ENCODE results near the gene DPM2.

DPM2 gene

DNA sequence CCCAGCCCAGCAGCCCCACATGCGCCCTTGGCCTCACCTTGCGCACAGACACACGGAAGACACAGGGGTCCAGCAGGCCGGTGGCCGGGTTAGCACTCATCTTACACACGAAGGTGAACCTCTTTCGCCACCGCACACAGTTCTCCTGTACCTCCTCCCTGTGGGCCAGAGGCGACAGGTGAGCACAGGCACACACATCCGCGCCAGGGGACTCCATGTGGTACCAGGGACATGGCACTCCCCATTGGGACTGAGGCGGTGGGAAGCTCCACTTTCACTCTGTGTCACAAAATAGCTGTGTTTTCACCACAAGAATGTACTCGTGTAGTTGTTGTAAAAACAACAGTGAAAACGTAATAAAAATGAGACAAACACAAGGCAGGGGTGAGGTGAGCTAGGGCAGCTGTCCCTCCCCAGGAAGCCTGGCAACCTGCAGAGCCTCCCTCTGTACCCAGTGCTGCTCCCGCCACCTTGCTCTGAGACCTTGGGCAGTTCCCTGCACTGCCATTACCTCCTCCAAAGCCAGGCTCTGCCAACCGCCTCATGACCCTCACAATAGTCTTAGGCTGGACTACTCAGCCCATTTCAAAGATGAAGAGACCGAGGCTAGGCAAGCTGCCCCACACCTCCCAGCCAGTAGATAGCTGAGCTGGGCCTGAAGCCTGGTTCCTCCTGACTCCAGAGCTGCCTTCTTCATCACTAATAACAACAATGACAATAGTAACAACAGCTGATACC, 16.3 kb upstream of the DPM2 start:
- FAIRE-seq = no peak

DNA sequence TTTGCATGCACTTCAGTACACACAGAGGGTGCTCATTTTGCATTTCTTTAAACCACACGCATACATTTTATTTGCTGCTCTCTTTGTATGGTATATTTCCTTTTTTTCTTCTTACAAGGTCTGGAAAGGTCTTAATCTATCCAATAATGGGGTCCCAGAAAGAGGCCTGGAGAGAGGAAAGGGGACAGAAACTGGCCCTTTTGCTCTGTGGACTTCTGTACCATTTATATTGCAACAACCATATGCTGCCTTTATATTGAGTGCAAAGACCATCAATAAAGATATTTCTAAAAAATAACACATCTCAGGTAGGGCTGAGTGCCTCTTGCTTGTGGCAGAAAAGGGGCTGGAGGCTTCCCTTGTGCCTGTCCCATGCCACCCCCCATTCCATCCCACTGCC, 15.5 kb upstream of the DPM2 start:
- no peak for FAIRE-seq

DNA sequence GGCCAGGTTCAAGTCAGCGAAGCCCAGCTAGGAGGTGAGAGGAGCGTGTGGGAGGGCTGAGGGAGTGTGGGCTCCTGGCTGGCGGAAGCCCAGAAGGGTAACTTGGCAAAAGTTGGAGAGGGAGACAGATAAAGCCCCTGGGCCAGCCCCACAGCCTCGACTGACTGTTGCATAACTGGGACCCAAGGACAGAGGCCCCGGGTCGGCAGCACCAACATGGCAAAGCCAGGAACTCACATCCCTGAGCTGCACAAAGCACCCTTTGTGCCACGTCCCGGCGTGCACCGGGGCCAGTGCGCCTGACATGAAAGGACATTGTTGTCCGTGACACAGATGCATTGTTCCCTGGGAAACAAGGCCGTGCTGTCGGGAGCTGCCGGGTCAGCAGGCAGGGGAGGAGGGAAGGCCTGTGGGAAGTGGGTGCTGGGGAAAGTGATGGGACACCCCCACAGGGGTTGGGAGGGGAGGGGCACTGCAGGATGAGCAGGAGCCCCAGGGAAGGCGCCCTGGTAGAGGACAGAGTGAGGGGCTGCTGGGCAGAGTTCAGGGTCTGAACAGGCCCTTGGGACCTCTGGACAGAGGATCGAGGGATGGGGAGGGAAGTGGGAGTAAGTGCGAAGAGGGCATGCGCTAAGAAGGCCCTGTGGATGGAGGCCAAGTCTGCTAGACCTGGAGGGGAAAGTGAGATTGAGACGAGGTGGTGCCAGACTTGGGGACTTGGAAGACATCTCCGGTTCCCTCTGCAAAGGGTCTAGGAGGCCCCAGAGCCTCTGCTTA, 13.0 kb upstream of the DPM2 start:
- no peak for FAIRE-seq

DNA sequence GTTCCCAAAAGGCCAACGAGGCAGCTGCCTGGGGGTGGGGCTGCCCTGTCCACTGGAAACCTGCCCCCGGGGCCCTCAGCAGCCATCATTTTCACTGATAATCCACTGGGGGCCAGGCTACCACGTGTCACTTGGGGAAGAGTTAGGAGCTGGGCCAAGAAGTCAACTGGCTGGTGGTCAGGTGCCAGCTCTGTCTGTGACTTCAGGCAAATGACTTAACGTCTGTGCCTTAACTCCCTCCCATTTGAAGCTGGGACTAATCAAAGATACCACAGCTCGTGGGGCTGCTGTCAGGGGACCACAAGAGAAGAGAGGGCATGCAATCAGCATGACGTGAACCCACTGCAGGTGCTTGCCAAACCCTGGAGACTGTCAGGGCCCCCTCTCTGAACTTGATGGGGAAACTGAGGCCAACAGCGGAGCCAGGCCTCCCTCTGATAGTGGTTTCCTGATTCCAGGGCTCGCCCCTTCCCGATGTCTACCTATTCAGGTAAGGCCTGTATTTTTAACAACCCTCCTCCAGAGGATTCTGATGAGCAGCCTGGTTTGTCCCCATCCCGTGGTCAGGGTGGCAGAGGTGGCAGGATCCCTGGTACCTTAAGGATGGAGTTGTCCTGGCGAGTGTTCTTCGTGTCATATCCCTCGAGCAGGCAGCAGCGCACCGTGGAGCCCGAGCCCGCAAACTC, 12.3 kb upstream of the DPM2 start:
- no peak for FAIRE-seq

DNA sequence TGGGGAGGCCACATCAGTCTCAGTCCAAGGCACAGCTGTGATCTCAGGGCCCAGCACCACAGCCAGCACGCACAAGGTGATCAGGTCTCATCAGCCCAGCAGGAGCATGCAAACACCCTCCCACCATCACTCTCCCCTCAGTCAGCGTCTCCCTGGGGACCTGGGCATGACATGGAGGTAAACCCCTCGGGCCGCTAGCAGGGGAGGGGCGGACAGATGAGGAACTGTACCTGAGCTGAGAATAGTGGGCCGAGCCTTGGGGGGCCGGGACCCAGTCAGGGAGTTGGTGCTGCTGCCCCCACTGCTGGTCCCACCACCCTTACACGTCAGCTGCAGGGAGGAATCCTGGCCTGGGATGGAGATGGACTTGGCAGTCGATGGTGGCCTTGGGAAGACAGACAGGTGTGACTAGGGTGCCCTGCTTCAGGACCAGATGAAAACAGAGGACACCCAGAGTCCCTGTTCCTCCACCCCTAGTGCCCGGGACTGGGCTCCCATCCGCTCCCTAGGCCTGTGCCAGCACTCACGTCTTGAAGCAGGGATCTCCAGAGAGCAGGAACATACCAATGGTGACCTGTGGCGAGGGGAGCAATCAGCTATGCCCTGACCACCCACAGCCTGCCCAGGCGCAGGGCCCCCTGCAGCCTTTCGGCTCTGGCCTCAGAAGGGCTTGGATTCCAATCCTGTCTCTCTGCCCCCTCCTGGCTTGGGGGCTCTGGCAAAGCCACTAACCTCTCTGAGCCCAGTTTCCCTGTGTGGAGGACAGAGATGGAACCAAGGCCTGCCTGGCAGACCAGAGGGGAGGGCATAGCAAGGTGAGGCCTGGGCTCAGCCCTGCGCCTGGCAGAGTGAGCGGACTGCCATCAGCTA, 10.4 kb upstream of the DPM2 start:
- FAIRE-seq = no peak

DNA sequence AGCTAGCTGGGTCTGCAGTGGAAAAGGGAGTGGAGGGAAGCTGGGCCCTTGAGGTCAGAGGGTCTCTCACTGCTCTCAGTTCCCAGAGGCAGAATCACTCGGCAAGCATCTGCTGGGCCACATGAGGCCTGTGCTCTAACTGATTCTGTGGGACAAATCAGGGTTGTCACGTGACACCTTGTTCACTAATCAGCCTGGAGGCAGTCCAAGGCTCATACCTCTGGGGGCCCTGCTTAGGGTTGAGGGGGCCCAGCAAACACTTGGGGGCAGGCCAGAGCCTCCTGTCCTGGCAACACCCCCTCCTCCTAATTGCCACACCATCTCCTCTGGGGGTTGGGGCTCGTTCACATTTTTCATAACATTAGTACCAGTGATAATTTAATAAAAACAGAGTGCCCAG, 9.1 kb upstream of the DPM2 start:
- FAIRE-seq = no peak

DNA sequence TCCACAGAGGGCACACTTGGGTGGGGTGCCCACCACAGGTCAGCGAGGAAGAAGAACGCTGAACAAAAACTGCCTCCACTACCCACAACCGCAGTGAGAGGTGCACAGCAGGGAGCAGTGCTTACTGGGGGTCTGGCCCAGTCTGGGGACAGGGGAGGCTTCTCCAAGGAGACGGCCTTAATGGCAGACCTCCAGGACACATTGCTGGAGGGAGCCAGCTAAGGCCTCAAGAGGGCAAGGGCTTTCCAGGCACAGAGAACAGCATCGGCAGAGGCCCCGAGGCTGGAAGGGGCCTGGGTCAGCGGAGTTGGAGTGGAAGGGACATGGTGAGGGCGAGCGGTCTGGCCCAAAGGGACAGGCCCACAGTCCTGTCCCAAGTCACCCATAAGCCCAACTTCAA, 8.3 kb upstream of the DPM2 start:
- FAIRE-seq = no peak

DNA sequence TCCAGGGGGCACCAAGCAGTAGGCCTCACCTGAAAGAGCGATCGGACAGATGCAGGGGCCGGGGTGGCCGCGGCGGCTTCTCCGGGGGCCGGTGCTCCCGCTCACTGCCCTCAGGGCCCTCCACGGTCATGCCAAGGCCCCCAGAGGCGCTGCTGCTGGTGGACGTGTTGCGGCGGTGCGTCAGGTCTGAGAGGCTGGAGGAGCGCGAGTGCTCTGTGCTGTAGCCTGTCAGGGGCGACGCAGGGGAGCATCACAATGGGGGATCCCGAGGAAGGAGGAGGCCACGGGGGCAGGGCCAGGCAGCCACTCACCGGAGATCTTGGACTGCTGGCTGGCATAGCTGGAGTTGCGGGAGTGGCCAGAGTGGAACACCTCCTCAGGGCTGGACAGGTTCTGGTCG, 7.7 kb upstream of the DPM2 start:
- FAIRE-seq = no peak

DNA sequence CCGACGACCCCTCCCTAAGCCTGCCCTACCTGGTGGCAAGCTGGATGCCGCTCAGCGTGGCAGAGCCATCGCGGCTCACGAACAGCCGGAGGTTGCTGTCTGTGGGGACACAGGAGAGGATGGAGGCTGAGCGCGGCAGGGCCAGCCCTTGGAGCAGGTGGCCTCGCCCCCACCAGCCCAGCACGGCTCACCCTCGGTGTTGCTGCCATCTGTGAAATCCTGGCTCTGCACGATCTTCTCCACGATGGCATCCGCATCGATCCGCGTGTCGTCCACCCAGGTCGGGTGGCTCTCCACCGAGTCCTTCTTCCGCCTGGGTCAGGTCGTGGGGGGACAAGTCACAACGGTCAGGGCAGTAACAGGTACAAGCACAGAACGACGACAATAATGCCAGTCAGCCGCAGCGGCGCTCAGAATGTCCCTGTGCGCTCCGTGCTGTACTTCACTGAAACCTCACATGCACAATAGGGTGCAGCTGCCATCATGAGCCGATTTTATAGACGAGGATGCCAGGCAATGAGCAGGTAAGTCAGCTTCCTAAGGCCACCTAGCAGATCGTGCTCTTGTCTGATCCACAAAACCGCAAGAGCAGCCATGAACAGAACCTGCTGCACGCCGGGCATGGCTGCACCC, 7.0 kb upstream of the DPM2 start:
- FAIRE-seq = no peak

DNA sequence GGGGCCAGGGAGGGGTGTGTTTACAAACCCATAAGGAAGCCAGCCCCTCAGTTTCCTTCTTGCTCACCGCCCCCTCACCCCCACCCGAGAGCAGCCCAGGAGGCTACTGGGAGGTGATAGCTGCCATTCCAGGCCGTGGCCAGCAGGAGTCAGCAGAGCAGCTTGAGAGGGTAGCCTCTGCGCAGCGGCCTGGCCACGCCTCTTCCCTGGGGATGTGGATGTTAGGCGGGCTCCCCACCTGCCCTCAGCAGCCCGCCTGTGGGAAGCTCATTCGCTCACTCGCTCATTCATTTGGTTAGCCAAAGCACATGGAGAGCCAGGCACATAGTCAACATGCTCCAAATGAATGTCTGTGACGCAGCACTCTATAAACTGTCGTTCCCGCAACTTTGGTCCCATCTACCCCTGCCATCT, 6.1 kb upstream of the DPM2 start:
- no peak for FAIRE-seq

DNA sequence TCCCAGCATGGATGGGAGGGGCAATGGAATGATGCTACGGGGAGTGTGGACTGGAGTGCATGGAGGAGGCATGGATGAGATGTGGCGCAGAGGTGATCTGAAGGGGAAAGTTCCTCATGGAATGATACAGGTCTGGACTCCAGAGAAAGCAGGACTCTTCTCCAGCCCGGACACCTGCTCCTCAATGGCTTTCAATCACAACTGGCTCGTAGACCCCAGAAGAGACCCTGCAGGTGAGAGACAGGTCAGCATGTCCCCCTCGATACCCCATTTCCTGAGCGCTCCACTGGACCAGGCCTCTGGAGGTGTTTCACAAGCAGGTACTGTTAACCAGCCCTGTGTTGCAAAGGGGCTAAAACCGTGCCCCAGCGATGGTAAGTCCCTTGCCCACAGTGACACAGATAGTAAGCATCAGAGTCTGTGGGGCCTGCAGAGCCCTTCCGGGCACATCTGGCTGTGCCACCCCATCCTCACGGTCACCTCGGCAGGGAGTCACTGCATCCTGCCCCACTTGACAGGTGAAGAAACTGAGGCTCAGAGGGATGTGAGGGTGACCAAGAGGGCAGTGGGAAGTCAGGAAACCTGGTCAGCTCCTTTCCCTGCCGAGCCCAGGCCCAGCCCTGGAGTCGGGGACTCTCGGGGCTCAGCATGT, 5.5 kb upstream of the DPM2 start:
- FAIRE-seq = no peak

DNA sequence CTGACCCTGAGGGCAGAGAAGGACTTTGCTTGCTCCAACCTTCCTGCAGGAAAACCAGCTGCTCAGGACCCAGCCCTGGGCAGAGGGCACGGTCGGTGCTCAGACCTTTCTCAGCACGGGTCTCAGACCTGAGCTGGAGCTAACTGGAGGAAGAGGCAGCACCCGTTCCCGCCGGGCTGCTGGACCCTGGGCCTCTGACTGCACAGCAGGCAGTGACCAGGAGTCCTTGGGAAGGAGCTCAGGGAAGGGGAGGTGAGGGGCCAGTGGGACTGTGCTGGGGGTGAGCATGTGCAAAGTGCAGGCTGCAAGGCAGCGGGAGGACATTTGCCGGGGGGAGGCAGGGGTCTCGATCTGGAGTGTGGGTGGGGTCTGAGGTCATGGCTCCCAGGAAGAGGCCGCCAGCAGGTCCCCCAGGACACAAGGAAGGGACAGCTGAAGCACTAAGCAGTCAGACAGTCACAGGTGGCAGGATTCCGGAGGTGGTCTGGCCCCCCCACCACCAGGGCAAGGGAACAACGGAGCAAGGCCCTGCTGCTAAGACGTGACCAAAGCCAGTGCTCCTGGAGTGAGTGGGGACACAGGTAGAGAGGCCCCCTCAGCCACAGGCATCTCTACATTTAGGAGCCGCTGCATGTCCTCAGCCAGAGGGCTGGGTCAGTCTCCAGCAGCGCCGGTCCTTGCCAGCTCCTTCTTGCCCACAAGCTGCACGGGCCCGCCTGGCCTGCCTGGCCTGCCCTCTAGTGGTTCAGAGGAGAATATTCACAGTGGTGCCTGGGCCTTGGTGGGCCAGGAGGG, 4.8 kb upstream of the DPM2 start:
- no peak for FAIRE-seq

DNA sequence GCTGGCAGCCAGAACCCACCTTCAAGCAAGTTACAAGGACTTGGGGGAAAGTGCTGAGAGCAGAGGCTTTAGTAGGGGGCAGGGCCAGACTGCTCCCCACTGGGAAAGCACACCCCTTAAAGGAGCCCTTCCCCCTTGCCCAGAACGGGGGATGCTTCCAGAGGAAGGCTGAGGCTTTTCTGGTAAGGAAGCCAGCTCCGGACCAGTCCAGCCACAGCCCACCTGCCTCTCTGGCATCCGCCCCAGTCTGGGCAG, 4.2 kb upstream of the DPM2 start:
- no peak for FAIRE-seq

DNA sequence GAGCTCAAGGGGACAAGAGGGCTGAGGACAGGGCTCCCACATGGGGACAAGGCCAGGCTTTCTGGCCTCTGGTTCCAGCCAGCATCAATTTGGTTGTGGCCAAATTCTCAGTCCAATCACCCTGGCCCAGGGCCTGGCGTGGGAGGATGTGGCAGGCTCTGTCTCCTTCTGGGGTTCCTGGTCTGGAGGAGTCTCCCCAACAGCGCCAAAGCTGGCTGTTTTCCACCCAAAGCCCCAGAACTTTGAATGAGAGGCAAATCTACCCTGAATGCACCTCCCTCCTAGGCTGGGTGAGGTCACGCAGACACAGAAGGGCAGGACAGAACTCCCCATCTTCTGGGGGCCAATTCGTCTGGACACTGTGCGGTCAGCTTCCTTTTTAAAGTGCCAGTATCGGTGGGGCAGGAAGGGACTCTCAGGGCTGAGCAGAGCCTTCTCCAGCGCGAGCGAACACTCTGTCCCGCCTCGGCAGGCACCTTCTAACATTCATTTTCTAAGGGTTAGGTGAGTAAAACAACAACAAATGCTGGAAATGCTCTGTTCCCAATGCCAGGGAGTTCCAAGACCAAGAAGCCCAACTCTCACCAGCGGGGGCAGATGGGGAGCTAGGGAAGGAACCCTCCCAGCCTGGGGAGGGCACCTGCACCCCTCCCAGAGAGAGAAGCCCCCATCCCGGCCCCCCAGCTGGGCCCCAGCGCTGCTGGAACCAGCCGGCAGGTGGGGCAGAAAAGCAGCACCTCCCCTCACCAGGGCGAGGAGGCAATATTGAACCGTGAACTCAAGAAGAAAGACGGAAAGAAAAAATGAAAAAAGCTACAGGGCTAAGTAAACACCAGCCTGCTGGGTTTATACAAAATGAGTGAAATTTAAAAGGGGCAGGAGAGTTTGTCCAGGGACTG, 3.7 kb upstream of the DPM2 start:
- no peak for FAIRE-seq

DNA sequence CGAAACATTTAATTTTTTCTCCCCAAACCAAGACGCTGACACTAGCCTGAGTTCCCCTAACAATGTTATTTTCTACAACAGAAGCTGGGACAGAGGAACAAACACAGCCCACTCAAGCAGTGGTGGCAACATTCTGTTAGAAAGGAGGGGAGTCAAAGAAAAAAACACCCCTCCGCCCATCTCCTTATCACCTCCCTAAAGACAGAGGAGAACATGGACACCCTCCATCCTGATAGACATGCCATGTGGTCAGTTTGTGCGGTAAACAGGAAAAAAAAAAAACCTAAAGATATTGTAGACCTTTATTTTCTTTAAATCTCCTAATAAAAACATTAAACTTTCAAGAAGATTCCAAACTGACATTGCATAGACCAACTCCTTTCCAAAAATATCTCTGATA, 2.9 kb upstream of the DPM2 start:
- FAIRE-seq = no peak

DNA sequence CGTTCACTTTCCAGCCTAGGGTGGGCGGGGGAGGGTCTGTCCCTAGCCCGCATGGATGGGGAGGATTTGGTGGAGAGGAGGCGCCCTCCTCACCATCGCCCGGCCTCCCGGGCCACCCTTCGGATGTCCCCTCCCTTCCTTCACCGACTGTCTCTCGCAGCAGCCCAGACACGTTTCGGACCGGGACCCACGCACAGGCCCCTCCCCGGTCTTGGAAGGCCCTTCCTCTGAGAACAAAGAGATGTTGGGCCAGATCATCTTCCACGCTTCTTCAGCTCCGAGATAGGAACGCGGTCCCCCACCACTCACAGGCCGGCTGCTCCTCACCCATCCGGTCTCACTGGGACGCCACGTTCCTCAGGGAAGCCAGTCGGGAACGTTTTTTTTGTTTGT, 640 bp upstream of the DPM2 start:
- FAIRE-seq = no peak

DNA sequence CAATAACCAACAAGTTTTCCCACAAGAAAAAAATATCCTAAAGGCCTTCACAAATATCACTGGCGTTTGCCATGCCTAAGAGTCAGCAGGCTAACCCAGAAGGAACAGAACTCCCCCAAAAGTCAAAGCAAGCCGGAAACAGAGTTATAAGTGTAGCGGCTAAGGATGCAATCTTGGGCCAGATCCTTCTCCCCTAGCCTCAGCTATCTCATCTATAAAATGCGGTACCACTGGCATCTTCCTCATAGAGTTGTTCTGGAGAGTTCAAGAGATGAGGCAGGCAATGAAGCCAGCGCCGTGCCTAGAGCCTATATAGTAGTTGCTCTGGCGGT, 632 bp downstream of the DPM2 start:
- no peak for FAIRE-seq

DNA sequence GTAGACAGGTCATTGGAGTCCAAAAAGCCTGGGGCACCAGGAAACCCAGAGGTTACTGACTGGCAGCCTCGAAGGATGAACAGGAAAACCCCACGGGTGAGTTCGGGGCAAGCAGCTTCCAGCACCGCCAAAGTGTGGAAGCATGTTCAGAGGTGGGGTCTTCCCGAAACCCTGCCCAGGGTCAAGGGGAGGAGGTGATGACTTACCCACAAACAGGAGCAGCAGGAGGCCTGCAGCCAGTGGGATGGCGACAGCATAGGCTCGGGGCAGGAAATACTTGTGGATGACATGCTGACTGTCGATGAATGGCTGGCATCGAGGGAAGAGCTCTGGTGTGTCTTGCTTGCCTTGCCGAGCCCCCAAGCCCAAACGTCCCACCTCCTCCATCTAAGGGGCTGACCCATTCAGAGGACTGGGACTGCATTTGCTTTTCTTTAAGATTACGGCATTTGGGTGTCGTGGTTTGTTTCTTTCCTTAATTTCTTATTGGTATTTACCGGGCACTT, 1.3 kb downstream of the DPM2 start:
- FAIRE-seq = no peak

DNA sequence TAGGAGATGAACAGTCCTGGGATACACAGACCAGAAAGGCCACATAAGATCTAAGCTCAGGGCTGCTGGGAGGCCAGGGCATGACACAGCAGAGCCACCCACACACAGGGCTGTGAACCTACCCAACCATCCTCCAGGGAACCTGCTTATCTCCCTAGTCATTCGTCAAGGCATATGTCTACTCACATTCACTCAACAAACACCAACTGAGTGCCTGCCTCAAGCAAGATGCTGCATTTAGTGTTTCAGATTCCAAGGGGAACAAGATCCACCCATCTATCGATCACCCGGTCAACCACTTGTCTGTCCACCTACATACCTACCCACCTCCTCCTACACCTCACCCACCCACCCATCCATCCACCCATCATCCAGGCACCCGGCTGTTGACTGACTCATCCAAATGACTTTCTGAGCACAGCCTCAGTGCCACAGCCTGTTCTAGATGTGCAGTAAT, 1.9 kb downstream of the DPM2 start:
- FAIRE-seq = no peak

DNA sequence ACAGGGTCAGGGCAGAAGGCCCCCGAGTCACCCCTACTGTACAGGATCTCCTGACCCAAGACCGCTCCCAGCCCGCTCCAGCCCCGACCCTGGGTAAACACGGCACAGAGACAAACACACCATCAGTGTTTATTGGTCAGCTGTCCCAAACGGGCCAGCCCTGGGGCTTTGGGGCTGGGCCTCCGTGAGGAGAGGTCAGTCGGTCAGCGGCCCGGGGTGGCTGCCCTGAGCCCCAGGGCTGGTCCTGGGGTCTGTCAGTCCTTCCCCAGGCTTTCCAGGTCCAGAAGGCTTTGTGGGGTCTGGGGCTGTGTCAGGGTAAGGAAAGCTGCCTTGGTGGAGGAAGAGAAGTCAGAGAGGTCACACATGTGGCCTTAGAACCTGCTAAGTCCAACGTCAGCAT, 2.7 kb downstream of the DPM2 start:
- no peak for FAIRE-seq
